Stomach smooth muscle (tissue), 2 donors: ENCODE results near the gene GATA5.

Experiments
- H3K27ac ChIP-seq: one replicate; pipeline ENCODE4 v1.7.0; 2013; ENCODE audit warnings: mild to moderate bottlenecking, low read length, inconsistent platforms
- H3K27me3 ChIP-seq, 2 donors: one replicate each; pipeline ENCODE4 v1.7.0; 2013; ENCODE audit warnings: low read length in 2 of 2; ENCODE audit not compliant: insufficient read depth in 2 of 2, control insufficient read depth in 1 of 2
- H3K36me3 ChIP-seq, 2 donors: one replicate each; pipeline ENCODE4 v1.7.0; 2013; ENCODE audit warnings: low read length in 2 of 2; ENCODE audit not compliant: control insufficient read depth in 2 of 2, insufficient read depth in 2 of 2
- H3K4me1 ChIP-seq: one replicate; pipeline ENCODE4 v1.7.0; 2013; ENCODE audit warnings: low read length; ENCODE audit not compliant: control insufficient read depth, insufficient read depth
- H3K4me3 ChIP-seq, 2 donors: one replicate each; pipeline ENCODE4 v1.7.0; 2013; ENCODE audit warnings: low read length in 2 of 2
- H3K9ac ChIP-seq, 2 donors: one replicate each; pipeline ENCODE4 v1.7.0; 2013; ENCODE audit warnings: low read length in 2 of 2, mild to moderate bottlenecking in 1 of 2
- H3K9me3 ChIP-seq, 2 donors: one replicate each; pipeline ENCODE4 v1.7.0; 2013; ENCODE audit warnings: low read length in 2 of 2; ENCODE audit not compliant: control insufficient read depth in 2 of 2
- donor health status: healthy.
- donor health status: Pancreatic carcinoma.

GATA5 gene

DNA sequence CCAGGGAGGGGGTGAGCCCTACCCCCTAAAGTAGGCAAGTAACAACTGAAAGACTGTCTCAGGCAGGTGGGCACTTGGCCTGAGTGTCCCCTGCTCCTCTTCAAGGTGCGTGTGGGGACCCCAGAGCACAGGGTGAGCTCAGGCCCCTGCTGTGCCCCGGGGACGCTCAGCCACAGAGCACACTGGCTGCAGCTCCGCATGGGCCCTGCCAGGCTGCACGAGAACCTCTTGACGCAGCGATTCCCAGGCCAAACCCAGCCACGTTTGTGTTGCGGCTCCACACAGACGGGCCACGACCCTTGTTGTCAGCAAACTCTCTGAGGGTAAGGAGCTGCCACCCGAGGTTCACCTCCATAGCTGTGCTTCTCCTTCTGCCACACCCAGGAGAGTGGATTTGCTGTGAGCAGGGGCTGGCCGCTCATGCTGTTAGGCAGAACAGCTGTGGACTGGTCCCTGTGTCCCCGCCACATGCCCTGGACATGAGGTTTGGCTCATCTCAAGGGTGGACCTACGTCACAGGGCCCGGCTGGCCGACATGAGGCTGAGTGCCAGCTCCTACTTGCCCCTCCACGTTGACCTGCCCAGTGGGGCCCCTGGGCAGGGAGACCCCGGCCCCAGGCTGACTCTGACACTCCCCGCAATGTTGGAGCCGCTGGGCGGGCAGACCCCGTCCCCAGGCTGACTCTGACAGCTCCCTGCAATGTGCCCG, 29.7 kb upstream of the GATA5 start:
- Histone ChIP-seq H3K4me1 (peaks cover 2% of the 10 kb centered on the region), H3K36me3 (no peaks in the 10 kb centered on the region), H3K27ac (no peak overlapping the region), H3K4me3 (no peak overlapping the region), H3K27me3 (no peaks in the 10 kb centered on the region), H3K9me3 (no peaks in the 10 kb centered on the region), H3K9ac (no peak overlapping the region)

DNA sequence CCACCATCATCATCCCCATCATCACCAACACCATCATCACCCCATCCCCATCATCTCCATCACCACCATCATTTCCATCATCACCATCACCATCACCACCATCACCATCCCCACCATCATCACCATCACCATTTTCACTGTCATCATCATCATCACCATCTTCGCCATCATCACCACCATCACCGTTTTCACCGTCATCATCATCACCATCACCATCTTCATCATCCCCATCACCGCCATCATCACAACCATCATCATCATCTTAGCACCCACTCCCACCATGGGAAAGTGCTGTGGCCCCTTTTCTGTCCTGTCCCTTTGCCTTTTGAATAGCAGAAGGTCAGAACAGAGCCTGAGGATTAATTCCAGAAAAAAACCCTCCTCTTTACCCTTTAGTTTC, 28.5 kb upstream of the GATA5 start:
- Histone ChIP-seq H3K9ac (no peak overlapping the region), H3K36me3 (no peaks in the 10 kb centered on the region), H3K9me3 (no peaks in the 10 kb centered on the region), H3K27me3 (no peaks in the 10 kb centered on the region), H3K27ac (no peak overlapping the region), H3K4me1 (peaks cover 8% of the 10 kb centered on the region), H3K4me3 (no peak overlapping the region)

DNA sequence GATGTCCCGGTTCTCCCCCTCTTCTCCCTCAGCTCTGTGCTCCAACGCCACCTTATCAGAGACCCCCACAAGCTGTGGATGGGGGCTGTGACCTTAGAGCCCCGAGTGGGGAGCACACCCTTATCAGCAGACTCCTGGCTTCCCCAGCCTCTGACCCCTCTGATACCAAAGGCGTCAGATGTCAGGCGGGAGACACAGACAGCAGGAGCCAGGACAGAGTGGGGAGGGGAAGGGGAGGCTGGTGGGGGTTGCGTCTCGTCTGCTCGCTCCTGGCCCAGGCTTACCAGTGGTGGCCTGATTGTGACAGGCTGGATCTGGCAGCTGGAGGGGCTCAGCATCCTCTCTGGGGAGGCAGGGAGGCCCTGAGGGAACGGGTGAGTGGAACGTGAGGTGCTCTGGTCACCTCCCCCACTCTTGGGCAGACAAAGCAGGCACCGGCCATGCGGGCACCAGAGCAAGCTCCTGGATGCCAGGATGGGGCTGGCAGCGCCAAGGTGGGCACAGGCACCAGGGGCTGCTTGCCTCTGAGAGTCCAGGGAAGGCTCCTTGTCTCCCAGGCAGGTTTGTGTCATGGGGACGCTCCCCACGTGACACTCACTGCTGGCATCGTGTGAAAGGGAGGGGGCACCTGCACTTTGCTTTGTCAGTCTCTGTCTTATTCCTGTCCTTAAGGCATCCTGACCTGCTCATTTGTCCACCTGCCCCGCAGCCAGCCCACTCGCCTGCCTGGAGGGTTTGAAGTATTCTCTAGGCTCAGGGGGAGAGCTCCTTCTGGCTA, 27.8 kb upstream of the GATA5 start:
- H3K36me3 ChIP-seq, result no peaks in the 10 kb centered on the region
- no peak overlapping the region for H3K4me3 ChIP-seq
- H3K9me3 ChIP-seq, result no peaks in the 10 kb centered on the region
- no peaks in the 10 kb centered on the region for H3K27me3 ChIP-seq
- H3K9ac ChIP-seq, result no peak overlapping the region
- peaks cover 8% of the 10 kb centered on the region for H3K4me1 ChIP-seq
- H3K27ac ChIP-seq, result no peak overlapping the region

DNA sequence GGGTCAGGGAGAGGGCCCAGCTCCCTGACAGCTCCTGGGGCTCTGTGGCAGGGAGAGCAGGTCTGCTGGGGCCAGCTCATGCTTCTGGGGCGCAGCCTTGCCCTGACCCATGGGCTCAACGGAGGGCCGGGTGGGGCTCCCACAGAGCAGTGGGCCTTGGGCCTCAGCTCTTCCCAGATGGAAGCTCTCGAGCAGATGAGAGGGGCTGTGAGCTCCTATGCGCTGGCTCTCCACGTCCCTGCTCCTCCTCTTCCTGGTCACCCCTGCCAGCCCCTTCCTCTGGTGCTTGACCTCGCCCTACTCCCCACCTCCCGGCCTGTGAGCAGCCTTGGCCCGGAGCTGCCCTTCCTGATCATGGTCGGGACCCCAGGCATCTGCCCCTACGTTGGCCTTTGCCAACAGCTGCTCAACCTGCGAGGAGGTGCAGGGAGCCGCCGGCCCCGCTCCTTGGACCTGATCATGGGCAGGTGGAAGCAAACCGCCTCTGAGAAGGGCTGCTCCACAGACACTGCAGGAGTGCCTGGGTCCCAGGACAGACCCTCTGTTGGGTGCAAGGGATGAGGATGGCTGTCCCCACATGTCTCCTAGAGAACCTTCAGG, 26.8 kb upstream of the GATA5 start:
- H3K36me3 ChIP-seq, result no peaks in the 10 kb centered on the region
- H3K4me3 ChIP-seq, result no peak overlapping the region
- H3K4me1 ChIP-seq, result peaks cover 8% of the 10 kb centered on the region
- no peak overlapping the region for H3K9ac ChIP-seq
- H3K9me3 ChIP-seq, result no peaks in the 10 kb centered on the region
- no peaks in the 10 kb centered on the region for H3K27me3 ChIP-seq
- H3K27ac ChIP-seq, result no peak overlapping the region

DNA sequence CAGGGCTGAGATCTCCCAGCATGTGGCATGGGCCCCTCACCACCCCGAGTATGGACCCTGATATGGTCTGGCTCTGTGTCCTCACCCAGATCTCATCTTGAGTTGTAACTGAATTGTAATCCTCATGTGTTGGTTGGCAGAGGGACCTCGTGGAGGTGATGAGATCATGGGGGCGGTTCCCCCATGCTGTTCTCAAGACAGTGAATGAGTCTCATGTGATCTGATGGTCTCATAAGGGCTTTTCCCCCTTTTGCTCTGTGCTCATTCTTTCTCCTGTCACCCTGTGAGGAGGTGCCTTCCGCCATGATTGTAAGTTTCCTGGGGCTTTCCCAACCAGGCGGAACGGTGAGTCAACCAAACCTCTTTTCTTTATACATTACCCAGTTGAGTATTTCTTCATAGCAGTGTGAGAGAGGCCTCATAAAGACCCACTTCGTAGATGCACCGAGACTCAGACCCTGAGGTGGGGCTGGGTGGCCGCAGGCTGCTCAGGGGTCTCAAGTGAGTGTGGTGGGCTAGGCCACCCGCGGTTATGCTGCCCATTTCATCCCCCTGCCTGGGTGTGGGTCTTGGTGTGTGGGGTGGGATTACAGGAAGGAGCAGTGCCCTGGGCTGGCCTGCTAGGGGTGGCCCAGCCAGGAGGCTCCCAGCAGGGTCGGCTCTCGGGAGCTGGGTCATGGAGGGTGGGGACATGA, 26.2 kb upstream of the GATA5 start:
- Histone ChIP-seq H3K36me3 (no peaks in the 10 kb centered on the region), H3K27me3 (peaks cover under 1 to 2% of the 10 kb centered on the region in 2 donors), H3K9ac (no peak overlapping the region), H3K9me3 (no peaks in the 10 kb centered on the region), H3K4me3 (no peak overlapping the region), H3K4me1 (peaks cover 8% of the 10 kb centered on the region), H3K27ac (no peak overlapping the region)

DNA sequence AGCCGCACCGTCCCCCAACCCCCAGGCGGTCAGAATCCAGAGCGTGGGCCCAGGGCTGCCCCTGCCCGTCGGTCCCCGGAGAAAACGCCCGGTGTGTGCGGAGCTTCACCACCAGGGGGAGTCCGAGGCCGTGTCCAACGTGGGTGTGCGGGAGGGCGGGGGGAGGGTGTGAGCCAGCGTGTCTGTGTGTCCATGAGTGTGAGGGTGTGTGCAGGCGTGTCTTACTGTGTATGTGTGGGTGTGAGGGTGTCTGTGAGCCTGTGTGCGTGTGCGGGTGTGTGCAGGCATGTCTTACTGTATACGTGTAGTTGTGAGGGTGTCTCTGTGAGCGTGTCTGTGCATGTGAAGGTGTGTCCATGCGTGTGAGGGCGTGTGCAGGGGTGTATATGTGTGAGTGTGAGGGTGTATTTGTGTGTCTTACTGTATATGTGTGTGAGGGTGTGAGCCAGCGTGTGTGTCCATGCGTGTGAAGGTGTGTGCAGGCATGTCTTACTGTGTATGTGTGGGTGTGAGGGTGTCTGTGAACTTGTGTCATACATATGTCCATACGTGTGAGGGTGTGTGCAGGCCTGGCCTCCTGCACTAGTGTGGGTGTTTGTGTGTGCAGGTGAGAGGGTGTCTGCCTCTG, 24.6 kb upstream of the GATA5 start:
- Histone ChIP-seq H3K36me3 (no peaks in the 10 kb centered on the region), H3K4me1 (peaks cover 16% of the 10 kb centered on the region), H3K4me3 (no peak overlapping the region), H3K9ac (no peak overlapping the region), H3K27me3 (peaks cover 3 to 5% of the 10 kb centered on the region in 2 donors), H3K27ac (no peak overlapping the region), H3K9me3 (no peaks in the 10 kb centered on the region)

DNA sequence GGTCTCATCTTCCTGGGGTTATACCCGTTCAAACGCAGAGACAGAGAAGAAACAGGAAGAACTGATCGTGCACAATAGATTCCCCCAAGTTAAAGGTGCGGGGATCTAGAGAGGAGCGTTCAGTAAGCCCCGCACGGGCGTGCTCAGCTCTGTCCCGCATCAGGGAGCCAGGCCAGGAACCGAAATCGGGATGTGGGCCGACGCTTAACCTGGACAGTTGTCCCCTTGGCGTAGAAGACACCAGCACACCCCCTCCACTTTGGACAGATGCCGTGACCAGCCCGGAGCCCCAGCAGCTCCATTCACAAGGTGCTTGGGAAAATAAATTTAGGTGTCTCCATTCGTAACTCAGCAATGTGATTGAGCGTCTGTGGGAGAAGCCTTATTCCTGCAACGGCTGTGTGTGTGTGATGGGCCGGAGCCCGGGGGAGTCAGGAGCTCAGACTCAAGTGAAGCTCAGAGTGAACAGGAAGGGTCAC, 24.0 kb upstream of the GATA5 start:
- Histone ChIP-seq H3K9me3 (no peaks in the 10 kb centered on the region), H3K4me3 (no peak overlapping the region), H3K27me3 (peaks cover 3 to 5% of the 10 kb centered on the region in 2 donors), H3K36me3 (no peaks in the 10 kb centered on the region), H3K27ac (no peak overlapping the region), H3K9ac (no peak overlapping the region), H3K4me1 (peaks cover 21% of the 10 kb centered on the region)

DNA sequence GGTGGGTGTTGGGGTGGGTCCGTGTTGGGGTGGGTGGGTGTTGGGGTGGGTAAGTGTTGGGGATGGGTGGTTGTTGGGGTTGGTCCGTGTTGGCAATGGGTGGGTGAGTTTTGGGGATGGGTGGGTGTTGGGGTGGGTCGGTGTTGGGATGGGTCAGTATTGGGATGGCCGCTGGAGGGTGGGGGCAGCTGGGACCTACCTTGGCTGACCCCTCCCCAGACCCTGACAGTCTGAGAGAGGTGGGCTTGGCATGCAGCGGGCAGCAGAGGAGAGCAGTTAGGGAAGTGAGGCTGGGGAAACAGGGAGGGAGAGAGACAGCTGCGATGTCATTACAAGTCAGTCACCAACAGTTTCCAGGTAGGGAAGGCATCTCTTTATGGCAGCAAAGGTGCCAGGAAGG, 23.1 kb upstream of the GATA5 start:
- Histone ChIP-seq H3K27ac (no peak overlapping the region), H3K9ac (no peak overlapping the region)

DNA sequence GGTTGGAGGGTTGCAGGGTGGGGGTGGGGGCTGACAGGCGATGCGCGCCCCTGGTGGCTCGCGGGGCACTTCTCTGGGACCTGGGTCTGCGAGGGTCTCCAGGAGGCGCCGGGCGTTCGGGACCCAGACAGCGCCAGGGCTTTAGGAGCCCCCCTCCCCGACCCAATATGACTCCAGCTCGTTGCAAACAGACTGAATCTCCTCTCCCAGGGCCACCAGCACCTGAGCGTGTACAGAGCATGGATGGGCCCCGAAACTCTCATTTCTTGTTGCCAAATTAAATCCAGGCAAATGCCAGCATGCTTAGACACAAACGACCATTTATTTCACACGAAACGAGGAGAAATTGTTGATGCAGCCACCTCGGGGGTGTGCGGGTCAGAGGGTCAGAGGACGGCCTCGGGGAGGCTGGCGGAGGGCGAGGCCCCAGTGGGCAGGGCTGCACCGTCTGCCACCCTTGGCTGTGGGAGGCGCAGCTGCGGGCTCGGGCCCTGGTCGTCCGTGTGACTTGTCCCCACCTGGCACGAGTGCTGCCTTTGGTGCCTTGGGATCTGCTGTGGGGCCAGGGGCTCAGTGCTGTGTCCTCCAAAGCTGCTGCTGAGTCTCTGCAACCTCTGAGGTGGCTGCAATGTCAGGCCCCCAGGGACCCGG, 20.9 kb upstream of the GATA5 start:
- Histone ChIP-seq H3K27me3 (peaks cover 3 to 5% of the 10 kb centered on the region in 2 donors), H3K36me3 (no peaks in the 10 kb centered on the region), H3K9ac (no peak overlapping the region), H3K27ac (no peak overlapping the region), H3K9me3 (no peaks in the 10 kb centered on the region), H3K4me3 (no peak overlapping the region), H3K4me1 (peaks cover 27% of the 10 kb centered on the region)

More for the DNA sequence above, 23.1 kb upstream of the GATA5 start:
- no peak overlapping the region for H3K4me3 ChIP-seq
- H3K36me3 ChIP-seq, result no peaks in the 10 kb centered on the region
- H3K4me1 ChIP-seq, result peaks cover 27% of the 10 kb centered on the region
- H3K9me3 ChIP-seq, result no peaks in the 10 kb centered on the region
- H3K27me3 ChIP-seq, result peaks cover 3 to 5% of the 10 kb centered on the region in 2 donors
